Measurements from ENCODE around the gene TRIM44.
A peak's percentile ranks its signal among the peaks of the same experiment; 100 is the strongest.

Gene TRIM44, protein sequence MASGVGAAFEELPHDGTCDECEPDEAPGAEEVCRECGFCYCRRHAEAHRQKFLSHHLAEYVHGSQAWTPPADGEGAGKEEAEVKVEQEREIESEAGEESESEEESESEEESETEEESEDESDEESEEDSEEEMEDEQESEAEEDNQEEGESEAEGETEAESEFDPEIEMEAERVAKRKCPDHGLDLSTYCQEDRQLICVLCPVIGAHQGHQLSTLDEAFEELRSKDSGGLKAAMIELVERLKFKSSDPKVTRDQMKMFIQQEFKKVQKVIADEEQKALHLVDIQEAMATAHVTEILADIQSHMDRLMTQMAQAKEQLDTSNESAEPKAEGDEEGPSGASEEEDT

DNA sequence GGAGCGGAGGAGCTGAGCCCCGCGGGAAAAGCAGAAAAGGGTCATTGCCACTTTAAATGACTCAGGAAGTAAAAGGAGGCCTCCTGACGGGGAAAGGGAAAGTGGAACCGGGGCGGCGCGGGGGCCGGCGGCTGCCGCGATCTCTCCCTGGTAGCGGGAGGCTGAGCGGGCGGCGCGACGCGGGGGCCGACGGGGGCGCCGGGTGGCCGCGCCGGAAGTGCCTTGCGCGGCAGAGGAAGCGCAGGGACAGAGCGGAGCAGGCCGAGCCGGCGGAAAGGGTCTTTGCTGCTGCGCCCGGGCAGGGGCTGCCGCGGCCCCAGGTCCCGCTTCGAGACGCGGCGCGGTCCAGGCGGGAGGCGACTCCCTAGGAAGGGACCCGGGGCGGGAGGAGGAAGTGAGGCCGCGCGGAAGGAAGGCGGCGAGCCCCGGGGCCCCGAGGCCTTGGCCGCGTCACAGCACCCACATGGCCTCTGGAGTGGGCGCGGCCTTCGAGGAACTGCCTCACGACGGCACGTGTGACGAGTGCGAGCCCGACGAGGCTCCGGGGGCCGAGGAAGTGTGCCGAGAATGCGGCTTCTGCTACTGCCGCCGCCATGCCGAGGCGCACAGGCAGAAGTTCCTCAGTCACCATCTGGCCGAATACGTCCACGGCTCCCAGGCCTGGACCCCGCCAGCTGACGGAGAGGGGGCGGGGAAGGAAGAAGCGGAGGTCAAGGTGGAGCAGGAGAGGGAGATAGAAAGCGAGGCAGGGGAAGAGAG is at the start of gene TRIM44:
TRIM44 (plus strand) TSS at position 127 of the 759 bp plus-strand sequence; CDS start at position 464, 337 bp downstream.
- peak; percentile 87 for DNase-seq (ENCODE audit: low spot score)

DNA sequence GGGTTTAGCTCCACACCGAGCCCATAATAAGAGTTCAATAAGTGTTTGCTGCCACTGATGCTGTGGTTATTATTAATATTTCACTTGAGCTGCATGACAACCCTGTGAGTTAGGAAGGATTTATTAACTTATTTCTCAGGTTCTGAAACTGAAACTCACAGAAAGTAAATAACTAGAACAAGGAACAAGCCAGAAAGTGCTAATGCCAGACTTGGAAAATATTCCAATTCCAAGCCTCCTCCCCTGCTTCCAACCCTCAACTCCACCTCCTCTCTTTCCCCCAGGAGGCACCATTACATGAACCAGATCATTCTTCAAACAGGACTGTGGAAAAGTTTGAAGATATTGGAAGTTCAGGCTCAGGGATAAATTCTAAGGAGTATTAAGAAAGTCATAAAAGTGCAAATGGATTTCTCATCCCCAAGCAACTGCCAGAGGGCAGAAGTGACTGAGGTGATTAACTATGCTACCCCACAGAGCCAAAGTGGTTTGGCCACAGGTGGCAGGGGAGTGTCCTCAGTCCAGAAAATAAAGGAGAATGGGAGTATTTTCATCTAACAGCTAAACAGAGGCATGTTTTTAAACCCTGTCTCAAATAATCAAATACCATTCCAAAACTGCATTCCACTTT is 47.5 kb upstream of the TRIM44 start:
- no peak for DNase-seq (ENCODE audit: low spot score)

DNA sequence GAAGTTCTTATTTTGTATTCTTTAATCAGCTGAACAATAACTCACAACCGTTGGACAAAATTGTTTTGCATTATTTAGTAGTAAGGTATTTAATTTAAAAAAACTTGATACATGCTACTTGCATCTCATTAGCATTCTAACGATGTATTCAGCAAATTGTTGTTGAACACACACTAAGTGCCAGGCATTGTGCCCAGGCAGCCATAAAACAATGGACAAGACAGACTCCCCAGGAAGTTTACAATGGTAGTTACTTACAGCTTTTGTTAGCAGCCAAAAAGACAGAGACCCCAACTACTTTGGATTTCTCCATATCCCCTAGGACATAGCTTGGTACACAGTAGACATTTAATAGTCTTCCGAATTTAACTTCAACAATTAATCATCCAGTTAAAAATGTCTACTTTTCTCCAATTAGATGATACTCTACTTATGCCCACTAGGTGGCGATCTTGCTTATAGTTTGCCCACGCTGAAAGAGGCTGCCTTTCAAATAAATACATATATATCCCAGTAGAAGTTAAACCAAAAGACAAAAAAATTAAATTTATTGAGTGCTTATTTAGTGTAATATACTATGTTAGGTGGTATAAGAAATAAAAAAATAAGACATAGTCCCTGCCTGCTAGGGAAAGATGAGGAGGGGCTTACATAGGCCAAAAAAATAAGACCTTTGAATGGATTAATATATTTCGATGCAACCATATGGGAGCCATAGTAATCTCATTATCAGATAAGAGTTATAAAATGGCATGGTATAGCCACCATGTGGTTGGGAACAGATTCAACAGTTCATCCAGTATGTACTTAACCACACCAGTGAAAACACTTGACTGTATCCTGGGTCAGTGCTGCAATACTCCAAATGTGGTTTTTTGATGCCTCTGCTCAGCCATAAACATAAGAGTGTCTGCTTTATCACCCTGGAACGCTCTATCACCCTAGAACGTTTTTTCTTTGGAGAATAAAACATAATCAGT is 46.4 kb upstream of the TRIM44 start:
- peak; percentile 81 for DNase-seq (ENCODE audit: low spot score)

DNA sequence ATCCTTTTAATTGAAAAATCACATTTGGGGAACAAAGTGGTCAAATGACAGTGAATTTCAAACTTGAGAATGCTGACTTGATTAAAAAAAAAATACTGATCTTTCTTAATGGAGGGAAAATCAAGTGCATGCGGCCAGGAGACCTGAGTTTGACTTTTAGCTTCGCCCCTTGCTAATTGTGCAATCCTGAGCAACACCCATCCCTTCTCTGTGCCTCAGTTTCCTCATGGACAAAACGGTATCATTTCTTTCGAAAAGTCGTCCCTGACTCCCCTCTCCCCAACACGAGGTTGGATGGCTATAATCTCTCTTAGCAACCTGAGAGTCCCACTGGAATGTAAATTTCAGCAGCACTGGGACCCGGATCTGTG is 45.3 kb upstream of the TRIM44 start:
- DNase-seq (ENCODE audit: low spot score) = no peak

DNA sequence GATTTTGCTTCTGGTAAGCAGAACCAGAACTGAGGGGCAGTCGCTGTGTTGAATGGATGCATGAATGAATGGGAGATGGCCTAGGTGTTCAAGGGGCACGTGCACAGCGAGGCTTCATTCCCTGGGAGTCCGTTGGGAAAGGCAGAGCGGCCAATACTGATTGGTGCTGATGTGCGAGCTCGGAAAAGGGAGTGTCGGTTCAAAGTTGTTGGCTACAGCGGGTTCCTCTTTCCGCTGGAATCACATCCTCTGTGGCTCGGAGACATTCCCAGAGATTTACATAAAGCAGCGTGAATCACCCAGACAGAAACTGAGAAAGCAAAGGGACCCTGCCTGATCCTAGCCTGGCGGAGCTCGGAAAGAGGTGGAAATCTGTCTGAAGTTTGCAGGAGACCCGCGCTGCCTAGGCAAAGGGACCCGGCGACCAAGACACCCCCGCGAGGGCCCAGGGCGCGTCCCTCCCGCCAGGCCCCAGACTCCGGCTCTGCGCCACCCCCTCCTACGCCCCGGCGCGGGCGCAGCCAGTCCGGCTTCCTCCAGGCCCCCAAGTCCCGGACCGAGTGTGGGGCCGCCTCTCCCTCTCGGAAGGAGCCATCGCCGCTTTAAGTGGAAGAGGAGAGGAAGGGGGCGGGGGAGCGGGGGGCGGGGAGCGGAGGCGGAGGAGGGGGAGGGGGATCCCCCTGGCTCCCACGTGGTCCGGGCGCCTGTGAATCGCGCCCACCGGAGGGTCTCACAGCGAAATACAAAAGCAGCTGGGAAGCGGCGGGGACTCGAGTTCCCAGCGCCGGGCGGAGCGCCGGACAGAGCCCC is 44.7 kb upstream of the TRIM44 start, which contains the start of gene FJX1:
FJX1 (plus strand) TSS at position 774 of the 810 bp plus-strand sequence. CDS start 177 bp downstream, outside the sequence.
- peak; percentile 93 for DNase-seq (ENCODE audit: low spot score)

DNA sequence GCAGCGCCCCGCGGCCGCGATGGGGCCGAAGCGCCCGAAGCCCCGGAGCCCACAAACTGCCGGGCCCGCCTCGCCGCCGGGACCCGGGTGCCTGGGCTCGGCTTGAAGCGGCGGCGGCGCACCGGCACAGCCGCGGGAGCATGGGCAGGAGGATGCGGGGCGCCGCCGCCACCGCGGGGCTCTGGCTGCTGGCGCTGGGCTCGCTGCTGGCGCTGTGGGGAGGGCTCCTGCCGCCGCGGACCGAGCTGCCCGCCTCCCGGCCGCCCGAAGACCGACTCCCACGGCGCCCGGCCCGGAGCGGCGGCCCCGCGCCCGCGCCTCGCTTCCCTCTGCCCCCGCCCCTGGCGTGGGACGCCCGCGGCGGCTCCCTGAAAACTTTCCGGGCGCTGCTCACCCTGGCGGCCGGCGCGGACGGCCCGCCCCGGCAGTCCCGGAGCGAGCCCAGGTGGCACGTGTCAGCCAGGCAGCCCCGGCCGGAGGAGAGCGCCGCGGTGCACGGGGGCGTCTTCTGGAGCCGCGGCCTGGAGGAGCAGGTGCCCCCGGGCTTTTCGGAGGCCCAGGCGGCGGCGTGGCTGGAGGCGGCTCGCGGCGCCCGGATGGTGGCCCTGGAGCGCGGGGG is 44.0 kb upstream of the TRIM44 start:
- DNase-seq (ENCODE audit: low spot score) = peak; percentile 13

DNA sequence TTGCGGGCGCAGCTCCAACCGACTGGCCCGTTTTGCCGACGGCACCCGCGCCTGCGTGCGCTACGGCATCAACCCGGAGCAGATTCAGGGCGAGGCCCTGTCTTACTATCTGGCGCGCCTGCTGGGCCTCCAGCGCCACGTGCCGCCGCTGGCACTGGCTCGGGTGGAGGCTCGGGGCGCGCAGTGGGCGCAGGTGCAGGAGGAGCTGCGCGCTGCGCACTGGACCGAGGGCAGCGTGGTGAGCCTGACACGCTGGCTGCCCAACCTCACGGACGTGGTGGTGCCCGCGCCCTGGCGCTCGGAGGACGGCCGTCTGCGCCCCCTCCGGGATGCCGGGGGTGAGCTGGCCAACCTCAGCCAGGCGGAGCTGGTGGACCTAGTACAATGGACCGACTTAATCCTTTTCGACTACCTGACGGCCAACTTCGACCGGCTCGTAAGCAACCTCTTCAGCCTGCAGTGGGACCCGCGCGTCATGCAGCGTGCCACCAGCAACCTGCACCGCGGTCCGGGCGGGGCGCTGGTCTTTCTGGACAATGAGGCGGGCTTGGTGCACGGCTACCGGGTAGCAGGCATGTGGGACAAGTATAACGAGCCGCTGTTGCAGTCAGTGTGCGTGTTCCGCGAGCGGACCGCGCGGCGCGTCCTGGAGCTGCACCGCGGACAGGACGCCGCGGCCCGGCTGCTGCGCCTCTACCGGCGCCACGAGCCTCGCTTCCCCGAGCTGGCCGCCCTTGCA is 43.3 kb upstream of the TRIM44 start:
- peak; percentile 76 for DNase-seq (ENCODE audit: low spot score)

DNA sequence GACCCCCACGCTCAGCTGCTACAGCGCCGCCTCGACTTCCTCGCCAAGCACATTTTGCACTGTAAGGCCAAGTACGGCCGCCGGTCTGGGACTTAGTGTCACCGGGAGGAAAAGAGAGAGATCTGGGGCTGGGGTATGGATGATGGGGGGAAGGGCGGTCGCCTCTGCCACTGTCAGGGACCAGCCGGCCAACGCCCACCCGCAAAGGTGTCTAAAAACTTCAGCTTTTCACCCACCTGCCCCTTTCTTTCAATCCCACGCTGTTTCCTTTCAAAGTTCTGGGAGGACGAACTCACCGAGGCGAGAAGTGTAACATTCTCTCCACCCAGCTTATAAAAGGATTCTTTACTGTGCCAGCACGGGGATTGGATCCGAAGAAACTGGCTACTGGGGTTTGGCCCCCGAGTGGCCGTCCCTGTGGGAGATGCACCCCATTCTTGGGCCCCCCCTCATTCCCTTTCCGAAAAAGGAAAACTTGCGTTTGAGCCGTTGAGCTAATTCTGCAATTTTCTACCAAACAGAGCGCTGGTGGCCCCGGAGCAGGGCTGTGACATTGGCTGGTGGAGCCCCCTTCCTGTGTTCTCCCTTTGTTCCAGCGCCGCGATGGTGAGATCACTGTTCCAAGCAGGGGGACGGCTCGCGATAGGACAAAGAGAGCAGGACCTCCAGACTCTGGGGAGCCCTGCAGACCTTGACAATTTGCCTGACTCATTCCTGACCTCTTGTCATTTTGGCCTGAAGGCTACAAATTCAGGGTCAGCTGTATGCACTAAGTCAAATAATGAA is 42.5 kb upstream of the TRIM44 start:
- DNase-seq (ENCODE audit: low spot score) = peak; percentile 57

DNA sequence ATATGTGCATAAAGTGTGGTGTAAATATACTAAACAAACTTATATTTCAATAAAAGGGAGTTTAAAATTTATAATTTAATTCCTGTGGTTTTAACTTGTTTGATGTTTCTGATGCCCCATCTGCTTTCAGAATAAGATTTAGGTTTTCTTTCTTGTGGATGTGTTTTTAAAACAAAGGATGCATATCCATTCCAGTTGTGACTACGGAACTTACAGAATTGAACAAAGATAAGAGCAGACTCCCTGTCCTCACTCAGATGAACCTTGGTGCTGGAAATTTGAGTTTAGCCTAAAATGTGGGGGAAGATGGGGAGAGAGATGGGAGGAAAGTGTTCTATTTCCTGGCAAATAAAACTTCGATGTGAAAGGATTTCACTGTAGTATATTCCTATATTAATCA is 41.8 kb upstream of the TRIM44 start:
- no peak for DNase-seq (ENCODE audit: low spot score)

DNA sequence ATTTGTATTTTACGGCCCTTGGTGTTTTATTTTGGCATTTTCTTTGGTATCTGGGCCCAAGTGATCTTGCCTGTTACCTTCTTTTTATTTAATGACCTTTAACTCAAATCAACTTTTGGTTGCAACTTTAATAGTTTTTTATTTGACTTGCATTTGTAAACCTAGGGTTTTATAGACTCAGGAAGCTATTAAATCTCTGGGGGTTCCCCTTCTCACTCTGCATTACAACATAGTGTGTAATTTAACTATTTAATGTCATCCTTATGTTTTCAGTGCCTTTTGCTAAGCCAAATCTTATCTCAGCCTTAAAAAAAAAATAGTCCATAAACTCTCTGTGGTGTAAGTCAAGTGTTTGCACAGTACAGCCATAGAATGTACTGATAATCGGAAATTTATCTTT is 41.0 kb upstream of the TRIM44 start:
- DNase-seq (ENCODE audit: low spot score) = no peak

DNA sequence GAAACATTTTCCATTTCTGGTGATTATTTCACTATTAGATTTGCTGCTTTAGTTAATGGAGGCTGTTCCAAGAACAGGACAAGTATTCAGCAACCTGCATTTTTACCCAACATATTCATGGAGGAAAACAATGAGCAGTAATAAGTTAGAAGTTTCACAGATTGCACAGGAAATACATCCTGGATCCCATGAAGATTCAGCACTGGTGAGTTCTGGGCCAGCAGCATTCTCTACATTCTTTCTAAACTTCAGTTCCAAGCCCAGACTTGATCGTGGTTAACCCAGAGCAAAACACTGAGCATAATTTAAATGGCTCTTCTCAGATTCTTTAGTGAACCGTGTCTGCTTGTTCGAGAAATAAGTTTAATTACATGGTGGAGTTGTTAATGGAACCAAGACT is 40.5 kb upstream of the TRIM44 start:
- peak; percentile 44 for DNase-seq (ENCODE audit: low spot score)

DNA sequence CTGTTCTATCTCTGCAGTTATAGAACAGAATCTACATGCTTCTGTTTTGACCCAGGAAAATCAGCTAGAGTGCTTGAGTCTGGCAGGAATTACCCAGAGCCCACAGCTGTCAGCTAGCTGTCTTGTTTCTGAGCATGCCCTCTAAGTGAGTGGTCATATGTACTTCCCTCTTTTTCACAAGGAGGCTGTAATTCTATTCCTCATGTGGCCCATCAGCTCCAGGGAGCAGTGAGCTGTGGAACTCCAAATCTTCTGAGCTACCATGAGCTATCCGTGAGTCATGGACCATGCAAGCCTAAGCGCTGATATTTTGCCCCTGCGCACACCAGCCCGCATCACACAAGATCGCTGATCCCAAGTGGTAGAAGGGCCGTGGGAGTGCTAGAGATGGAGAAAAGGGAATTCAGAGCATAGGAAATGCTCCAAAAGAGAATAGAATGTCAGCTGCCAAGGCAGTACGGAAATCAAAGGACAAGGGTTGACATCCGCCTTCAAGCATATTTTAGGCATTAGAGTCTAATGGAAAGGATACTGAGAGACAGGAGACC is 38.9 kb upstream of the TRIM44 start:
- no peak for DNase-seq (ENCODE audit: low spot score)

DNA sequence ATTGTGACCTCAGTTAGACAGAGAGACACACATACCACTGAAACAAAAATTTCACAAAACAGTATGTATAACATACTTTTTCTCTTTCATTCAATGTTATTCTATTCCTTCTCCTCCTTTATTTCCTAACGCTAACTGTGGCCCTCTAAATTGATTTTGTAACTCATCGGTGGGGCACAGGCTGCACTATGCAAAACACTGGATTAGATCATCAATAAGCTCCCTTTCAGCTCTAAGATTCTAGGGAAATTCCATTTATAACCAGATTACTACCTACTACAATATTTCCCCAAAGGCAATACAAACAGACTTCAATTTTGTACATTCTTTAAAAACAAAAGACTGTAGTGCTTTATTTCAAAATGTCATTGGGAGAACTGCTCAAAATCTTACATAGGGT is 38.3 kb upstream of the TRIM44 start:
- no peak for DNase-seq (ENCODE audit: low spot score)

DNA sequence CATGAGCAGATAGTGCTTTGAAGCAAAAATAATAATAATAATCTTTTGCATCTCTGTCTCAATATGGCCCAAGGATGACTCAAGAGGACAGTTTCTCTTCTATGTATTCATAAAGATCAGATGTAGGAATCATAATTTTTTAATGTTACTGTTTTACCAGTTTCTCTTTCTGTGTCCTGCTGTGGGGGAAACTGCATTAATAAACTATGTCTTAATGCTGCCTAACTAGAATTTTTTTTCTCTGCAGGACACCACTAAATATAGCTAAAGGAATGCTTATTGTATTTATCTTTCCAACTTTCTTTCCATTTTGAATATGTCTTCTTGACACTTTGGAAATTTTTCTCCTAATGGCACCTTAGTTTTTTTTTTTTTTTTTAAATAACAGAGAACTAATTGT is 37.8 kb upstream of the TRIM44 start:
- no peak for DNase-seq (ENCODE audit: low spot score)

DNA sequence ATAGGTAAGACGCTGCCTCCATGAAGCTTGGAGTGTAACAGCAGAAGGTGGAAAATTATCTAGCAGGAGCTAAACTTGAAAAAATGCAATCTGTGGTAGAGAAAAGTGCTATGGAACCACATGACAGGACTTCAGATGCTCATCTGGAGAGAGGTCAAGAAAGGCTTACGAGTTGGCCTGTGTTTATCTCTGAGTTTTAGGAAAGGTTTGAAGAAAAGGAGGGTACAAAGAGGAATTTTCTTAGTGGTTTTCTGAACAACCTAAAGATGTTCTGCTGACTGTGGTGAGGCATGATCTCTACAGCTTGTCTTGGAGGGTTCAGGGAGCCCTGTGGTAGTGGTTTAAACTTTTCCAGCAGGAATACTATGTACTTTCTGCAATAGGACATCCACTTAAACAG is 36.1 kb upstream of the TRIM44 start:
- DNase-seq (ENCODE audit: low spot score) = no peak

DNA sequence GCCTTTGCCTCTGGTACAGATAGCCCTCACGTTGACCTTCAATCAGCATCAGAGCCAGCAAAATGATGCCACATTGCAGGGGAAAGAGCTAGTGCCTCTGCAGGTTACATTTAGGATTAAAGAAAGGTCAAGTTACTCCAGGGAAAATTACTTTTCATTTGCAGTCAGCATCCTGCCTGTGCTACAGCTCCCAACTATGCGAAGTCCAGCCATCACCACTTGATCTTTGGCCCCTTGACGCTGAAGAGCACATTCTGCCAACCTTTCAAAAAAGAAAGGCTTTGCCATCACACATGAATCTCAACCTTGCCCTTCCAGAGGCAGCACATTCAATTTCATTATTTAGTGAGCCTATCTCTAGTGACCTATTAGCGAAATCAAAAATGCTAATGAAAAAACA is 33.1 kb upstream of the TRIM44 start:
- peak; percentile 27 for DNase-seq (ENCODE audit: low spot score)

DNA sequence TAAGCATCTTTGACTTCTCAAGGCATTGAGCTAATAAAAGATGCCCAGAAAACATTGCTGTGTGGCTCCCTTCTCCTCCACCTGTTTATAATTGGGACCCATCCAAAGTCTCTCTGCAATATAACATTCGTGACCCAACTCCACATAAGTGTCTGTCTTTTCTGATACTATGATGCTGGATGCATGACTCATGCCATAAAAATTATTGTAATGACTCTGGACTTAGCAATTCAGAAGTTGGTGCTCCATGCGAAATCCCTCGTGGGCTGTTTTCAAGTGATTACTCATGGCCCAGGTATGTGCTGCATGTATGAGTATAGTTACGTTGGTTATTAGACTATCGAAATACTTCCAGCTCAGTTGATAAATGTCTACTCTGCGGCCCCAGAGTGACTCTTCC is 32.7 kb upstream of the TRIM44 start:
- peak; percentile 96 for DNase-seq (ENCODE audit: low spot score)

DNA sequence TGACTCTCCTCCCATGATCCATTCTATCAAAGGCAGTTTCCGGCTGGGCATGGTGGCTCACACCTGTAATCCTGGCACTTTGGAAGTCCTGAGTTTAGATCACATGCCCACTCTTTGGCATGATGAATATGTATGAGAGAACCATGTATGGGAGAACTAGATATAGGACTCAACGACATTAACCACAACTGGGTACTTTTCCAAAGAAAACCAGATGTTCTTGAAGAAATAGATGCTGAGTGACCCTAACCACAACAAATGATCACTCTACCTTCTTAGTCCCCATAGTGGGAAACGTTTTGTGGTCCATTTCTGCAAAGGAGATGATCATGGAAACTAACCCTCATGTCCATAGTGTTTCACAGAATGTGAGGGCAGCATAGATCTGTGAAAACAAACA is 30.7 kb upstream of the TRIM44 start:
- no peak for DNase-seq (ENCODE audit: low spot score)

DNA sequence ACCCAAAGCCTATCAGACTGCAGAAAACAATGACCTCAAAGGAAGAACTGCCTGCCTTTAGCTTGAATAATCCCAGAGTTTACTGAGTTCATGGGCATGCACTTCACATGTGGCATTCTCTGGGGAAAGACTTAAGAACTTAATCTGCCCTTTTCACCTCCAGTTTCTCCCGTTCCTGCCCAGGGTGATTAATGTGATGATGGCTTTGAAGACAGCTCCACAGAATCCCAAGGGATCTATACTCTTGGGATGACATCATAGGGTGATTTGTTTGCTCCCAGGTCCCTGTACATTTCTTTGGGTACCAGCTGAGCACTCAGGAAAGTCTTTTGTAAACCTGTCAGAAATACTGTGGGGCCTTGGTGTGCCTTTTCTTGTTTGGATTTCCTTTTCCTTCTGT is 30.3 kb upstream of the TRIM44 start:
- peak; percentile 20 for DNase-seq (ENCODE audit: low spot score)
